ENCODE data around the gene GPHB5. TPM values are rescaled to one million over a fixed set of nuclear protein-coding genes. Genes with fewer than 3 reads are reported as not detected.

Gene GPHB5
- total RNA-seq, 2 experiments from 2014 or later: not detected

- ATAC-seq (no peak), DNase-seq (no peak)
- Mint-ChIP-seq H3K27ac (no peak overlapping the region), H3K4me3 (no peak overlapping the region), H3K4me1 (ENCODE audit: low read depth) (no peaks in the 10 kb centered on the region), H3K9me3 (no peaks in the 10 kb centered on the region), H3K36me3 (ENCODE audit: low read depth) (no peaks in the 10 kb centered on the region), H3K27me3 (peaks cover 8% of the 10 kb centered on the region)
- intact Hi-C loops (cut with micrococcal nuclease): no loop called here
- no peak for TF ChIP-seq CTCF (IDR thresholded peaks at IDR 0.05)
- POLR2A ChIA-PET: no interaction called here
- CTCF ChIA-PET: no interaction called here
These were observed 52.6 kb downstream of the GPHB5 start for GRCh38 chr14:63266106-63266505.

Other genes with a start within 250 kb of the GPHB5 start
- gene RHOJ, start 114.5 kb downstream of the GPHB5 start, total RNA-seq: not detected
- 10 to 100 TPM; 39.5 to 39.8 TPM for gene PPP2R5E, start 224.4 kb upstream of the GPHB5 start, total RNA-seq